NT2/D1 (cell line): Measurements from ENCODE around the gene SPATA20.

Source experiments
- YY1 ChIP-seq: IDR thresholded peaks from 2 replicates; pipeline ENCODE4 v1.6.1; 2011; ENCODE audit not compliant: insufficient read length, insufficient read depth
- ZNF274 ChIP-seq: IDR thresholded peaks from 2 replicates; pipeline ENCODE4 v1.6.1; 2011; ENCODE audit warnings: mild to moderate bottlenecking, low read depth, low read length

GRCh38 chr17:50571681-50572080, 24.7 kb downstream of the SPATA20 start:
- no peak for TF ChIP-seq YY1
- TF ChIP-seq ZNF274: no peak
